CD4-positive, alpha-beta T cell treated with Interleukin-6 at 100 ng/mL for 8 hours (primary cell): ENCODE results near the gene SCLY.
"Not testable (repeated sequence)": the region's sequence is repeated elsewhere in the genome, so short reads cannot be mapped to it uniquely, and the experiment has no call there.

Experiments used
- DNase-seq: peaks from one replicate; pipeline ENCODE4 v3.0.0-alpha.2; 2020; ENCODE audit warnings: mixed read lengths, low spot score

SCLY gene

DNA sequence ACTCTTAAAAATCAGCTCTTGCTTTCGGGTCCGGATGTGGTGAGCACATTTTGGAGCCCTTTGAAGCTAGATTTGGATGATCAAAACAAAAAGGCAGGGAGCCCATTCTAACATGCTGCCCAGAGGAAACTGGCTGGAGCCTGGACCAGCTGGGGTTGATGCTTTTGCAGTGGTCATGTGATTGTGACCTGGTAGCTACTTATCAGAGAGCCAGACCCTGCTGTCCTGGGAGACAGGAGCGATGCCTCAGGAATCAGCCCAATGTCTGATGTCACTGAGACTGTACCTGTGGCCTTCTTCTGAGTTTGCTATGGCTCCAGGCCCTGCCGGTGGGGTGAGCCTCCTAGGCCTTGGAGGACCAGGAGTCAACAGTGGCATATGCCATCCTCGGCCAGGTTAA is 18.7 kb upstream of the SCLY start:
- DNase-seq = no peak

DNA sequence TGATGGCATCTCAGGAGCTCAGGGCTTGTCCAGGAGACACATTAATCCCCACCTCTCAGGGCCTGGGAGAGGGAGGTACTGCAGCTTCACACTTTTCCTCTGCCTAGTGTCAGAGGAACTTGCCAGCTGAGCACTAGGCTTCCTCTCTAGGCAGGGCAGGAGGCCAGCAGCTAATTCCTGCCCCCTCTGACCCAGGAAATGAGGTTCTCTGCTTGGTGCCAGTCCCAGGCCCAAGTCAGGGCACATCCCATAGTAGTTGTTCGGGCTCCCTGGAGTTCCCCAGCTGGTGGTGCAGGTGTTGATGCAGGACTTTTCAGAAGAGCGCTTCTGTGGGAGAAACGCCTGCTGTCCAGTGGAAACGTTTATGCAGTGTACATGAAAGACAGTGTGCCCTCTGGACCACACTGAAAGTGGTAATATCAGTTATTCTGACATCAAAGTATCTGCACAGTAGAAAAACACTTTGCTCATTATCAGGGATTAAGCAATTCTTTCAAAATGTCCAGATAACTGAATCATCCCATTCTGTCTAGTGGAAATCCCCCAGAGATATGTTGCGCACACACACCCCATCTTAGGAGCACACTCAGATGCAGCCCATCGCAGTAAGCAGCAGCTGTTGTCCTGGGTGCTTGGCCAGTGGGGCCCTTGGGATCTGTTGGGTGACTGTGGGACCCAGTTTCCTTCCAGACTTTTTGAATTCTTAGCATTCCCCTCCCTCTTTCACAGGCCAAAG is 17.8 kb upstream of the SCLY start:
- no peak for DNase-seq

DNA sequence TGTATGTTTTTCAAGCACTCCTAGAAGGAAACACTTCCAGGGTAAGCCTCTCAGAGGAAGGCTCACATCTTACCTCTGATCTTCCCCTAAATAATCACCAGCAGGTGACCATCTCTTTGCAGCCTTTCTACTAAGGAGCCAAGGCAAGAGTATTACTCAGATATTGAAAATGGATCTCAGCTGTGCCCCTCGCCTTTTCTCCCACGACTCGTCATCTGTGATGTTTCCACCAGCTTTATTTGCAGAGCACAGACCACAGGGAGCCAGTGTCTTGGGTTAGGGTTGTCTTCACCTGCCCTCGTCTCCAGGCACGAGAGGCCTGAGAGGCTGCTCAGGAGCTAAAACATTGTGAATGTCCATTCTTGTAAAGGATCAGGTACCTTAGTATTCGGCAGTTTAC is 16.9 kb upstream of the SCLY start:
- no peak for DNase-seq

DNA sequence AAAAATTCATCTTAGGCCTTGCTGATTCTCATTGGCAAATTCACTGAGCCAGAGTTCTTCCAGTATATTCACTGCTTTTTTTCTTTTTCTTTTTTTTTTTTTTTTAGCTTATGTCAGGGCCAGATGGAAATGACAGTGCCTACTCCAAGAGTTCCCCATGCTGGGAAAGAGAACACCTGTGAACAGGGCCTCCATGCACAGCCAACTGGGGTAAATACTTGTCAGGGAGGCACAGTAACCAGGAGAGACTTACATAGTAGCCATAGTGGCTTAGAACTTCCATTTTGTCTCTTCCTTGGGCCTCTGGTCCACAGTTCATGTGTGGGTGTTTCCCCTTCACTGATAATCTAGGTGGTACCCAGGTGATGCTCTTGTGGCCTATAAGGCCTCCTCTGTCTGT is 15.2 kb upstream of the SCLY start:
- no peak for DNase-seq

DNA sequence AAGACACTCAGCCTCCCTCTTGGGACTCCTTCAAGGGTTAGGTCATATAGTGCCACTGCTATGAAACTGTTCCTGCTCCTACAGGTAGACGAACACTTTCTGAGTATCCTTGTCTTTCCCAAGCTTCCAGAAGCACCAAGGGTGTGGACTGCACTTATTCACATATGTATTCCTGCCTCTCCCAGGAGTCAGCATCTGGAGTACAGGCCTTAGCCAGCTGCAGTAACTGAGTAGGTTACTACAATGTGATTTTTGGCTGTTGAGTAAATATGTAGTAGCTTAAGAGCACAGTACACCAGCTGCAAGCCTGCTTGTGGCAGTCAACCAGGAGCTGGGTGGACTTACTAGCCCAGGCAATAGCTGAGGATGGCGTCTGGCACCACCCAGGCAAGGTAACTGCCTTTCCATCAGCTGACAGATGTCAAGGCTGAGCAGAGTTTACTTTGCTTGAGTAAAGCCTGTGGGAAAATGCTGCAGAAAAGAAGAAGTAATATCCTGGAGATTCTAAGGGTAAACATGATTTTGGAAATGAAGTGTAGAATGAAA is 14.0 kb upstream of the SCLY start:
- no peak for DNase-seq

DNA sequence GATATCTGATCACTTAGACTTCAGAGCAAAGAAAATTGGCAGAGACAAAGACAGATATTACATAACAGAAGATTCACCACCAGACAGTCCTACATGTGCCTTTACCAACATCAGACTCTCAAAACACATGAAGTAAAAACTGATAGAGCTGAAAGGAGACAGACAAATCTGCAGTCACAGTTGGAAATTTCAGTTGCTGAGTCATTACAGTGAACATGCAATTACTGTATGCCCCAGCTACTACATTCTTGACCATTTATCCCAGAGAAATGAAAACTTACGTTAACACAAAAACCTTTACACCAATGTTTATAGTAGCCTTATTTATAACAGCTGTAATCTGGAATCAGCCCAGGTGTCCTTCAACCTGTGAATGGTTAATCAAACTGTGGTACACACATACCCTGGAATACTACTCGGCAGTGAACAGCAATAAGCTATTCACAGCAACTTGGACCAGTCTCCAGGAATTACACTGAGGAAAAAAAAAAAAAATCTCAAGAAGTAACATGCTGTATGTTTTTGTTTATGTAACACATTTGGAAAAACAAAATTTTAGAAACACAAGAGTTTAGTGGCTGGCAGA is 7.5 kb upstream of the SCLY start:
- no peak for DNase-seq

DNA sequence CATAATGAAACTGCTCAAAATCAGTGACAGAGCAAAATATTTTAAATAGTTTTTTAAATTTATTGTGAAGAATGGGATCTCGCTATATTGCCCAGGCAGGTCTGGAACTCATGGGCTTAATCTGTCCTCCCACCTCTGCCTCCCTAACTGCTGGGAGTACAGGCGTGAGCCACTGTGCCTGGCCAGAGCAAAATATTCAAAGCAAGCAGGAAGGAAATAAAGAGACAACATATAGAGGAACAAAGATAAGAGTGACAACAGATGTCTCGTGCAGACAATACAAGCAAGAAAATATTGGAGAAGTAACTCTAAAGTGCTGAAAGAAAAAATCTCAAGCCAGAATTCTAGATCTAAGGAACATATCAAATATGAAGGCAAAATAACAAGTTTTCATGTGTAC is 5.0 kb upstream of the SCLY start:
- DNase-seq = no peak

DNA sequence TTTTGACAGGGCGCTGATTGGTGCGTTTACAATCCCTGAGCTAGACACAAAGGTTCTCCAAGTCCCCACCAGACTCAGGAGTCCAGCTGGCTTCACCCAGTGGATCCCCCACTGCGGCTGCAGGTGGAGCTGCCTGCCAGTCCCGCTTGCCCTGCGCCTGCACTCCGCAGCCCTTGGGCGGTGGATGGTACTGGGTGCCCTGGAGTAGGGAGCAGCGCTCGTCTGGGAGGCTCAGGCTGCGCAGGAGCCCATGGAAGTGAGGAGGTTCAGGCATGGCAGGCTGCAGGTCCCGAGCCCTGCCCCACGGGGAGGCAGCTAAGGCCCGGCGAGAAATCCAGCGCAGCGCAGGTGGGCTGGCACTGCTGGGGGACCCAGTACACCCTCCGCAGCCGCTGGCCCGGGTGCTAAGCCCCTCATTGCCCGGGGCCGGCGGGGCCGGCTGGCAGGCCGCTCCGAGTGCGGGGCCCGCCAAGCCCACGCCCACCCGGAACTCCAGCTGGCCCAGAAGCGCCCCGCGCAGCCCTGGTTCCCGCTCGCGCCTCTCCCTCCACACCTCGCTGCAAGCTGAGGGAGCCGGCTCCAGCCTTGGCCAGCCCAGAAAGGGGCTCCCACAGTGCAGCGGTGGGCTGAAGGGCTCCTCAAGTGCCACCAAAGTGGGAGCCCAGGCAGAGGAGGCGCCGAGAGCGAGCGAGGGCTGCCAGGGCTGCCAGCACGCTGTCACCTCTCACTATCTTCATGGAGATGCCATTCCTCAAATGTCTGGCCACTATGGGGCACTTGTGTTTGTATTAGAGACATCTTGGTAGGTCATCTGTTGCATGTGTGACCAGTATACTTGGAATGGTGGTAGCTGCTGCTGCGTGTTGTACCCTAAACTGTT is 2.9 kb upstream of the SCLY start:
- DNase-seq = not testable (repeated sequence)

DNA sequence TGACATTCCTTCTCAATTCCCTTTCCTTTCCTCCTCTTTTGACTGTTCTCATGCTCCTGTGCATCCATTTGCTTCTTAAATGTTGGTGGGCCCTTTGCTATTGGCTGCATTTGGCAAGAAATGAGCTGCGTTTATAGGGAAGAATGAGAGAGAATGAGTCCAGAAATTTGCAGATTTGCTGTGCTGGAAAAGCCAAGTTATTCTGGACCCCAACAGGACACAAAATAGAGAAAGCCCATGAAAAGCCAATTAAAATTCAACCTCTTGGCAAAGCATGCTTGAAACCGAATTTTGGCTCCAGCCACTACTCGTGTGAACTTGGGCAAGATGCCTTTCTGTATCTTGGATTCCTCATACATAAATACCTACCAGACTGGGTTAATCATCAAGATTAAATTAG is 1.3 kb upstream of the SCLY start:
- DNase-seq = no peak

DNA sequence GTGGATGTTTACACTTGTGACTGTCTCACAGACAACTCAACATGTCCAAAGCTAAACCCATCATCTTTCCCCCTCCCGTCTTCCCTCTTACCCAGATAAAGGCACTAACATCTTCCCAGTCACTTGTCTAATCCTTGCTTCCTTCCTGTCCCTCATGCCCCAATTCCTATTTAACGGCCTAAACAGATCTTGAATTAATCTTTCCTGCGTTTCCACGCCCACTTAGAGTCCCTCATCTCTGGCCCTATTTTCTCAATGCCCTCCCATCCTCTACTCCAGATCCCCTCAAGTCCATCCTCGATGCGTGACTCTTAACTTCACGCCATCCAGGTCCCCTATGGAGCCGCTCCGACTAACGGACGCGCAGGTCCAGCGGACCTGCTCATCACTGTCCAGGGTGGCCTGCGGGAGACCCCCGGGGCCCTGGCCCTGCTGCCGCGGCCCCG is 682 bp upstream of the SCLY start:
- DNase-seq = no peak

DNA sequence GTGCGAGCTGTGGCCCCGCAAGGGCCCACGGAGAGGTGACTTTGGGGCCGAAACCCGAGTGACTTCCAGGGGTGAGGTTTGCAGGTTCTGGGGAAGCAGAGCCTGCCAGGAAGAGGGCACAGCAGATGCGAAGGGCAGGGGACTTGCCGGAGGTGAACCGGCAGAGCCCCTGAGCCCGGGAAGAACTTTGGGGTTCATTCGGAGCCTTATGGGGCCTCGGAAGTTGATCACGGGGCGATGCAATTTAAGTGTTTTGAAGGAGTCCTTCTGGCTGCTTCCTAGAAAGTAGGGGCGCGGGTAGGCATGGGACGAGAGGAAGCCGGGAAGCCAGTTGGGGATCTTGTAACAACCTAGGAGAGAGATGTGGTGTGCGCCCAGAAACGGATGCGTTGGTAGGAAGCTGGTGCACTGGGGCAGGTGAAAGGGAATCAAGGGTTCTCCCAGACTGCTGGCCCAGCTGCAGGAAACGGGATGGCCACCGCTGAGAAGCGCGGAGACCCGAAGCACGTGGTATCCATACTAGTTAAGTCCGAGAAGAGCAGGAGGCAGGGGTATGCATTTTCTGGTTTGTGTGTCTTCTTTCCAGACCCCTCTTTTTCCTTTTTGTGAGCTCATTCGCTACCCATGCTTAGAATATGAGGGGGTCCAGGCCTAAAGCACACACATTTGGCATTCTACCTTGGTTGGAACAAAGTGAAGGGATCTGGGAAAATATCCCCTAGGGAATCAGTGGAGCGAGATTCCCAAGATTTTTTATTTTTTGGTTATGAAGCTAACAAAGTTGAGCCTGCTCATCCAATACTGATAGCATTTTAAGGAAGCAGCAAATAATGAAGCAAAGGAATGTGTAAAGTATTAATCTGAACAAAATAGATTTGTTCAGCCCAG is 758 bp downstream of the SCLY start:
- DNase-seq = peak; percentile 16

DNA sequence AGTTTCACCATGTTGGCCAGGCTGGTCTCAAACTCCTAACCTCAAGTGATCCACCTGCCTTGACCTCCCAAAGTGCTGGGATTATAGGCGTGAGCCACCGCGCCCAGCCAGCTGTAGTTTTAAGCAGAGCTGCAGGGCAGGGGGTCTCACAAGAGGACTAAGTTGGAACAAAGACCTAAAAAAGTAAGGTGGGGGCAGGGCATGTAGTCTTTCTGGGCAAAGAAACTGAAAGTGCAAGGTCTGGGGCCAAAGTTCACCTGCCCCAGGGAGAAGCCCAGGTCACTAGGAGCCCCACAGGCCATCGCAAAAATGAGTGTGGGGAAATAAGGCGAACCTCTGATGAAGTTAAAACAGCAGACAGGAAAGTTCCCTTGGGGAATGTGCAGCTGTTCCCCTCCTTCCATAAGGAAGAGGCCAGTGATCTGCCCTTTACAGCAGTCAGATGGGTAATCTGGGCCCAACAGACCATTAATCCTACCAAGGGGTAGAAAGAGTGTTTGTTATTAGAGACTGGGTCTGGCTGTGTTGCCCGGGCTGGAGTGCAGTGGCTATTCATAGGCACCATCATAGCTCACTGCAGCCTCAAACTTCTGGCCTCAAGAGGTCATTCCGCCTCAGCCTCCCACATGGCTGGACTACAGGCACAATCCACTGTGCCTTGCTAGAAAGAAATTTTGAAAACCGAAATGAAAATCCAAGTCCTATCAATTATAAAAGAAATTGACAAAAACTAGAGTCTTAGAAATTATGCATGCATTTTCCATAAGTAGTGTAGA is 2.8 kb downstream of the SCLY start:
- no peak for DNase-seq

DNA sequence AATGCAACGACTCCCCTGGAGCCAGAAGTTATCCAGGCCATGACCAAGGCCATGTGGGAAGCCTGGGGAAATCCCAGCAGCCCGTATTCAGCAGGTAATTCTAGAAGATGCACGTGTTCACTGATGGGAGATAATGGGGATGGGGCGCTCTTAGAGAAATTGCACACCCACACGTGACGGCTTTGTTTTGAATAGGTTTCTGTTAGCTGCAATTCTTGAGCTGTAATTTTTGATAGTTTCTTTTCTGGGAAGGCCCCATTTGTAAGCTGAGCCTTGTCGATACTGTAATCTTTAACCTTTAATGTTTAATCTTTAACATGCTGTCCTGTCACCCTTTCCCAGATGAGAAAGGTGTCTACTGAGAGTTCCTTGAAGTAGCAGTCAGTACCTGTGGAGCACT is 3.6 kb downstream of the SCLY start:
- no peak for DNase-seq

DNA sequence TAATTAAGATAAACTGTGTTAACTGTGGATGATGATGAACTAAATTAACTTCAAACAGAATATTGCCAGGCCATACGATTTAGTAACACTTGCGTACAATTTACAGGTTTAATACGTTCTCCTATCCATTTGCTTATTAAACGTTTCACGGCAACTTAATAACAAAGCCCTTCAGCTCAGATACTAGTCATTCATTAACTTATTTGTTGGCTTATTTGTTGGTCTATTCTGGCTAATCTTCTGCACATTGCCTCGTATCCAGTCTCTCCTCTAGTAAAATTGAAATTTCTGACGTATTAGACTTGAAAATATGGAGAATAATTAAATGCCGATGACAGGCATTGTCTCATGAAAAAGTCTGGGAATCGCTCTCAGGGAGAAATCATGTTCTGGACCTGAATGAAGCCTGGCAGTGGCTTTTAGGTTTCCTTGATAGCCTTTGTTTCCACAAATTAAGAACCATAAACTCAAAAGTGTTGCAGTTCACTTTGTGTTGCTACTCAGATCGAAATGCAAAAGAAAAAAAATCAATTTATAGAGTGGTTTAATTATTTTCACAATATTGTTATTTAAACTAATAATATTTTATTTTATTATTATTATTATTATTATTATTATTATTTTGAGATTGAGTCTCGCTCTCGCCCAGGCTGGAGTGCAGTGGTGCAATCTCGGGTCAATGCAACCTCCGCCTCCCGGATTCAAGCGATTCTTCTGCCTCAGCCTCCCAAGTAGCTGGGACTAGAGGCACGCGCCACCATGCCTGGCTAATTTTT is 4.5 kb downstream of the SCLY start:
- DNase-seq = no peak

DNA sequence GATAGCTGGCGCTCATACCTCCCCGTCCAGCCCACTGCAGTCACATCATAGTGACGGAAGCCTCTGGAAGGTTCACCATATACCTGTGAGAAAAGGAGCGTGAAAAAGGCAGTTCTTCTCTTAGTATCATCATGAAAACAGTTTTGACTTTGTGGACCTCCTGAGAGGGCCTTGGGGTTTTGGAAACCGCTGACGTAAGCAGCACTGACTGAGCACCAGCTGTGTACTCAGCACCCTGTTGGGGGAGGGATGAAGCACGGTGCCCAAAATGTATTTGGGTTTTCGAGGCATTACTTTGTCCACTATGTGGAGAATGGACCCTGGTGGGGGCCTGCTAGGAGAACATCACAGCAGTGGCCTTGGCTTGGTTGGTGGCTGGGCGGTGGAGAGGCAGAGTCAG is 5.4 kb downstream of the SCLY start:
- no peak for DNase-seq

DNA sequence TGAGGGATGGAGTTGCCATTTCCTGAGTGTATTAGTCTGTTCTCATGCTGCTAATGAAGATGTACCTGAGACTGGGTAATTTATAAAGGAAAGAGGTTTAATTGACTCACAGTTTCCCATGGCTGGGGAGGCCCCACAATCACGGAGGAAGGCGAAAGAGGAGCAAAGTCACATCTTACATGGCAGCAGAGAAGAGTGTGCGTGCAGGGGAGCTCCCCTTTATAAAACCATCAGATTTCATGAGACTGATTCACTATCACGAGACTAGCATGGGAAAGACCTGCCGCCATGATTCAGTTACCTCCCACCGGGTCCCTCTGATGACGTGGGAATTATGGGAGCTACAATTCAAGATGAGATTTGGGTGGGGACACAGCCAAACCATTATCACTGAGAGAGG is 5.9 kb downstream of the SCLY start:
- DNase-seq = not testable (repeated sequence)

DNA sequence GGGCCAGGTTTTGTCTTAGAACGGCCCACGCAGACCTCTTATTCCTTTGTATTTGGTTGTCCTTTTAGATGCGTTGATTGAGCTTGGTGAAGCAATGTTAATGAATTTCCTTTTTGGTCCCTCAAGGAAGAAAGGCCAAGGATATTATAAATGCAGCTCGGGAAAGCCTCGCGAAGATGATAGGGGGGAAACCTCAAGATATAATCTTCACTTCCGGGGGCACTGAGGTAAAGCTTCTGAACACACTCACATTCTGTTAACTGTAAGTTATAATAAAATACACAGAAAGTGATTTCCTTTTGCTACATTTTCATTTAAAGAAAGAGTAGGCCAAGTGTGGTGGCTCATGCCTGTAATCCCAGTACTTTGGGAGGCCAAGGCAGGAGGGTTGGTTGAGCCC is 7.1 kb downstream of the SCLY start:
- DNase-seq = no peak

DNA sequence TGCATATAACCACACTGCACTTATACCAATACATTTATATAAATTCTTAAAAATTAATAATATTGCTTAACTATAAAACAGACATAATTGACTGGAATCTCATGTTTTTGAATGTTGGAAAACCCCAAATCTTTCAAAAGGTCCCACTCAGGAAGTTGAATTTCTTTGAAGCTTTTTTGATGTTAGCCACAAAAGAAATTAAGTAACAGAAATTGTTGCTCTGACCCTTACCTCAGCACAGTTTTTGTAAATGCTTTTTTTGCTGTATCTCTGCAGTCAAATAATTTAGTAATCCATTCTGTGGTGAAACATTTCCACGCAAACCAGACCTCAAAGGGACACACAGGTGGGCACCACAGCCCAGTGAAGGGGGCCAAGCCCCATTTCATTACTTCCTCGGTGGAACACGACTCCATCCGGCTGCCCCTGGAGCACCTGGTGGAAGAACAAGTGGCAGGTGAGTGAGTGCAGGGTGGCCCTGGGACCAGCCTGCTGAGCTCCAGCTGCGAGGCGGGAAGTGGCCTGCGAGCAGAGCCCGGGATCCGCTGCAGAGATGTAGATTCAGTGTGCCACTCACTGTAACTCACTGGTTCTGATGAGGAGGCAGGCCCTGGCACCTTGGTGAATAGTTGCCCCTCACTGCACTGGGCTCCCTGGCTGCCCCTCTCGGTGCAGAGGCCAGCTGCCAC is 8.4 kb downstream of the SCLY start:
- peak; percentile 24 for DNase-seq

DNA sequence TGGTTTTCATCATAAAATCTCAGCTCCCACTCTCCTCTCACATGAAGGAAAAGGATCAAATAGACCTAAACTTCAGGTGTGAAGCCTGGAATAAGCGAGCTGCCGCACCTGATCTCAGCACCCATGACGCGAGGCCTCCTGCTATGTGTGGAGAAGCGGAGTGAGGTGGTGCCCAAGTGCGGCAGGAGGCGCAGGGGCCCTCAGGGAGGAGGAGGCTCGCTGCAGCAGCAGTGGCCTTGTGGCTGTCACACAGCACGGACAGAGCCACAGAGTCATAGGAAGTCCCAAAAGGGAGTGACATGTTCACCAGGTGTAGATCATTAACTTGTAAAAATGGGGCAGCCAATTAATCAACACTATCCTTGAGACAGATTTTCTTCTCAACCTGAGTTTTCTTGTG is 9.1 kb downstream of the SCLY start:
- DNase-seq = no peak

DNA sequence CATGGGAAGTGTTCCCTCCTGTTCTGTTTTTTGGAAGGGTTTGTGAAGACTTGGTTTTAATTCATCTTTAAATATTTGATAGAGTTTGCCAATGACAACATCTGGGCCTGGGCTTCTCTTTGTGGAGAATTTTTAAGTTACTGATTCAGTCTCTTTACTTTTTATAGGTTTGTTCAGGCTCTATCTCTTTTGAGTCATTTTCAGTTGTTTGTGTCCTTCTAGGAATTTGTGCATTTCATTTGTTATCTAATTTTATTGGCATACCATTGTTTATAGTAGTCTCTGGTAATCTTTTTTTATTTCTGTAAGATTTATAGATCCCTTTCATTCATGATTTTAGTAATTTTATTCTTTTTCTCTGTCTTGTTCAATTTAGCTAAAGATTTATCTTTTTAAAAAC is 14.6 kb downstream of the SCLY start:
- DNase-seq = no peak
